SK-N-MC (cell line): ENCODE data around the gene PPP2R3B.

Experiments
- EZH2 ChIP-seq: fragments of 200-600 bp; sonication (generic); IDR thresholded peaks from one replicate; pipeline ENCODE4 v1.6.1; 2017; ENCODE audit warnings: antibody characterized with exemption
- POLR2AphosphoS5 ChIP-seq: IDR thresholded peaks from 2 replicates; pipeline ENCODE4 v1.6.1; 2012; ENCODE audit warnings: mild to moderate bottlenecking, low read depth, low read length, borderline replicate concordance

- TF ChIP-seq POLR2AphosphoS5 (no peak), EZH2 (no peak)
Measured at GRCh38 chrX:333611-334311, 52.9 kb downstream of the PPP2R3B start.
